HG02884 (cell line): Measurements from ENCODE around the gene MGME1.

Experiments
- ATAC-seq: cut with Tn5 transposase; IDR thresholded peaks from one replicate; pipeline ENCODE4 v1.9.1; 2021; ENCODE audit warnings: mild to moderate bottlenecking, moderate library complexity; ENCODE audit not compliant: unreplicated experiment

Gene MGME1

GRCh38 chr20:17992224-17992637, 23.4 kb downstream of the MGME1 start:
- ATAC-seq, result peak; percentile 76

- no peak for ATAC-seq
Measured at GRCh38 chr20:17992847-17993513, 24.2 kb downstream of the MGME1 start.

- ATAC-seq, result no peak
Measured at GRCh38 chr20:17993546-17993945, 24.7 kb downstream of the MGME1 start.

GRCh38 chr20:17995967-17996819, 27.4 kb downstream of the MGME1 start:
- ATAC-seq, result no peak

- ATAC-seq, result no peak
Measured at GRCh38 chr20:17998446-17998845, 29.6 kb downstream of the MGME1 start.

GRCh38 chr20:17999566-17999965, 30.7 kb downstream of the MGME1 start:
- no peak for ATAC-seq

- ATAC-seq, result no peak
Measured at GRCh38 chr20:18001131-18001921, 32.5 kb downstream of the MGME1 start.

- ATAC-seq, result peak; percentile 33
Measured at GRCh38 chr20:18003897-18004296, 35.1 kb downstream of the MGME1 start.

GRCh38 chr20:18004384-18005031, 35.7 kb downstream of the MGME1 start:
- ATAC-seq, result no peak

GRCh38 chr20:18005170-18005989, 36.6 kb downstream of the MGME1 start:
- peak; percentile 94 for ATAC-seq

GRCh38 chr20:18005990-18006364, 37.2 kb downstream of the MGME1 start:
- ATAC-seq, result no peak

GRCh38 chr20:18006684-18007083, 37.9 kb downstream of the MGME1 start:
- no peak for ATAC-seq

GRCh38 chr20:18007534-18008292, 38.9 kb downstream of the MGME1 start:
- no peak for ATAC-seq

GRCh38 chr20:18009116-18009515, 40.3 kb downstream of the MGME1 start:
- no peak for ATAC-seq

- no peak for ATAC-seq
Measured at GRCh38 chr20:18011482-18011881, 42.7 kb downstream of the MGME1 start.

GRCh38 chr20:18011951-18012645, 43.3 kb downstream of the MGME1 start:
- ATAC-seq, result no peak

- ATAC-seq, result no peak
Measured at GRCh38 chr20:18012901-18013300, 44.1 kb downstream of the MGME1 start.

GRCh38 chr20:18014411-18014810, 45.6 kb downstream of the MGME1 start:
- no peak for ATAC-seq

- no peak for ATAC-seq
Measured at GRCh38 chr20:18016772-18017171, 48.0 kb downstream of the MGME1 start.
